Tibial artery (tissue), 4 donors: ENCODE data around the gene OBSL1.

Experiments
- DNase-seq, 2 donors: peaks; one replicate each; pipeline ENCODE4 v3.0.0-alpha.2; 2019
- H3K27ac ChIP-seq, 2 donors: fragments of 200-600 bp; sonication (generic) in 1 of 2; 1 replicate in 1 of 2; 2 replicates in 1 of 2; pipeline ENCODE4 v1.5.1; 2018 to 2019; ENCODE audit warnings: mild to moderate bottlenecking in 1 of 2
- H3K27me3 ChIP-seq, 2 donors: fragments of 200-600 bp; sonication (generic) in 1 of 2; one replicate each; pipeline versions ENCODE4 v1.5.1 to v1.6.0; 2016 to 2019
- H3K36me3 ChIP-seq, 3 donors: fragments of 200-600 bp; sonication (generic) in 2 of 3; one replicate each; pipeline ENCODE4 v1.5.1; 2016 to 2019; ENCODE audit warnings: mild to moderate bottlenecking in 2 of 3
- H3K4me1 ChIP-seq, 4 donors: fragments of 200-600 bp; sonication (generic) in 2 of 4; 1 replicate in 3 of 4; 2 replicates in 1 of 4; pipeline ENCODE4 v1.5.1; 2016 to 2019
- H3K4me3 ChIP-seq, 2 donors: fragments of 200-600 bp; sonication (generic) in 1 of 2; 1 replicate in 1 of 2; 2 replicates in 1 of 2; pipeline ENCODE4 v1.5.1; 2018 to 2019; ENCODE audit warnings: mild to moderate bottlenecking in 2 of 2
- H3K9me3 ChIP-seq, 3 donors: fragments of 200-600 bp; sonication (generic) in 1 of 3; one replicate each; pipeline ENCODE4 v1.5.1; 2016 to 2019
- intact Hi-C: fragments of 100-400 bp; cut with DNase I; formaldehyde crosslinking; loops from one replicate; pipeline ENCODE4 v1.15.0; 2023; ENCODE audit warnings: low total_unique reads
- TF ChIP-seq, protein P1 (sequence below), 2 experiments: fragments of 200-600 bp in 1 of 2; fragments of 450-650 bp in 1 of 2; IDR thresholded peaks; one replicate each; pipeline ENCODE4 v1.5.1; 2017 to 2019; ENCODE audit warnings: antibody characterized with exemption in 2 of 2, mild to moderate bottlenecking in 1 of 2, moderate library complexity in 1 of 2

The OBSL1 gene

DNA sequence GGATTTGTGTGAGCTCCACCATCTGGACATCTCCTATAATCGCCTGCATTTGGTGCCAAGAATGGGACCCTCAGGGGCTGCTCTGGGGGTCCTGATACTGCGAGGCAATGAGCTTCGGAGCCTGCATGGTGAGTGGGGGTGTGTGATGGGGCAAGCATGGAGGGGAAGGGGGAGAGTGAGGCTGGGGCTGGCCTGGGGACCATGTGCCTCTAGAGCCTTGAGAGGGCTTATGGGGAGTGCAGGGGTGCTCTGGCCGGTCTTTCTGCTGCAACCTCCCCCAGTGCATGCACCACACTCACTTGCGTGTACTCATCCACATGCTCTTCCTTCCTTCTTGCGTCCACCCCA is 34.2 kb upstream of the OBSL1 start:
- intact Hi-C loops: no loop called here
- H3K27me3 ChIP-seq: no peaks in the 10 kb centered on the region
- TF ChIP-seq, protein P1, sequence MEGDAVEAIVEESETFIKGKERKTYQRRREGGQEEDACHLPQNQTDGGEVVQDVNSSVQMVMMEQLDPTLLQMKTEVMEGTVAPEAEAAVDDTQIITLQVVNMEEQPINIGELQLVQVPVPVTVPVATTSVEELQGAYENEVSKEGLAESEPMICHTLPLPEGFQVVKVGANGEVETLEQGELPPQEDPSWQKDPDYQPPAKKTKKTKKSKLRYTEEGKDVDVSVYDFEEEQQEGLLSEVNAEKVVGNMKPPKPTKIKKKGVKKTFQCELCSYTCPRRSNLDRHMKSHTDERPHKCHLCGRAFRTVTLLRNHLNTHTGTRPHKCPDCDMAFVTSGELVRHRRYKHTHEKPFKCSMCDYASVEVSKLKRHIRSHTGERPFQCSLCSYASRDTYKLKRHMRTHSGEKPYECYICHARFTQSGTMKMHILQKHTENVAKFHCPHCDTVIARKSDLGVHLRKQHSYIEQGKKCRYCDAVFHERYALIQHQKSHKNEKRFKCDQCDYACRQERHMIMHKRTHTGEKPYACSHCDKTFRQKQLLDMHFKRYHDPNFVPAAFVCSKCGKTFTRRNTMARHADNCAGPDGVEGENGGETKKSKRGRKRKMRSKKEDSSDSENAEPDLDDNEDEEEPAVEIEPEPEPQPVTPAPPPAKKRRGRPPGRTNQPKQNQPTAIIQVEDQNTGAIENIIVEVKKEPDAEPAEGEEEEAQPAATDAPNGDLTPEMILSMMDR (IDR thresholded peaks at IDR 0.05): no peak
- no peak overlapping the region for H3K4me3 ChIP-seq
- DNase-seq: no peak
- H3K27ac ChIP-seq: no peak overlapping the region
- no peaks in the 10 kb centered on the region for H3K9me3 ChIP-seq
- no peaks in the 10 kb centered on the region for H3K4me1 ChIP-seq
- H3K36me3 ChIP-seq: peaks cover 44 to 94% (median 73%) of the 10 kb centered on the region in 3 donors

DNA sequence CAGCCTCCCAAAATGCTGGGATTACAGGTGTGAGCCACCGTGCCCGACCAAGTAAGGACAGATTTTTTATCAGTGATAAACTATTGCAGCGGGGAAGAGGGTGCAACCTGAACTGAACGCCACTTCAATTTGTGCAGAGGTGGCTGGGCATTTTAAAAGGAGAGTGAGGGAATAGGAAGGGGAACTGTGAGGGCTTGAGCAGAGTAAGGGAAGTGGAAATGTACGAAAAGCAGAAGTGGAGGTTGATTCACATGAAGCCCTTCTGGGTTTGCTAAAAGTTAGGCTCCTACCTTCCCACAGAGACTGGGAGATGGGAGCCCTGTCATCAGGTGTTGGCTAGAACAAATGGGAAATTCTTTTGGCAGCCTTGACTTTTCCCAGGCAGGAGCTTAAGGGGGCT is 32.4 kb upstream of the OBSL1 start:
- Histone ChIP-seq H3K4me3 (no peak overlapping the region), H3K36me3 (peaks cover 42 to 78% (median 66%) of the 10 kb centered on the region in 3 donors), H3K4me1 (no peaks in the 10 kb centered on the region), H3K9me3 (no peaks in the 10 kb centered on the region), H3K27me3 (no peaks in the 10 kb centered on the region), H3K27ac (no peak overlapping the region)
- DNase-seq: no peak
- TF ChIP-seq, protein P1 (IDR thresholded peaks at IDR 0.05): no peak
- intact Hi-C loops: no loop called here

DNA sequence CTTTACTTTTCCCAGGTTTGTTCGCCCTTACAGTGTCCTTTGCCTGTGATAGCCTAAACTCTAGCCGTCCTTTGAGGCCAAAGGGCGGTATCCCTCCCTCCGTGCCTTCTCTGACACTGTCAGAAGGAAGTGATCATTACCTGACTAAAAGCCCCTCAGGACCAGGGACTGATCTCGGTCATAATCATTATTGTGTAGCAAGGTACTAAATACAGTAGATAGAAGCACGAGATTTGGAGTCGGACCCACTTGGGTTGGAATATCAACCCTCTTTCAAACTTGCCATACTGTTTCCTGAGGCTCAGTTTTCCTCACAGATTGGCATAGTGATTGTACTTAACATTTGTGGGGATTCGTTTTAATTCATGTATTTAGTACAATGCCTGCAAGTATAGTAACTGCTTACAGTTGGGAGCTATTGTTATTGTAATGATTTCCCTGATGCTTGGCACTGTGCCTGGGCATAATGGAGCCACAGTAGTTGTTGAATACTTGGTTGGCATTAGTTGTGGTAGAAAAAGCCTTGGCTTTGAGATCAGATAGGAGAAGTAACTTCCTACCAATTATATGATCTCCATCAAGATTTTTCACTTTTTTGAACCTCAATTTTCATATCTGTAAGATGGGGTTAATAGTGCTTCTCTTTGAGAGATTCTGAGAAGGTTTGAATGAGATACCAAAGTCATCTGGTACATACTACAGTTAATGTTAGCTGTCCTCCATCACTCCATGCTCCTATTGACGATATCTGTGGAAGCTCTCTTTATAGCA is 27.2 kb upstream of the OBSL1 start:
- TF ChIP-seq, protein P1 (IDR thresholded peaks at IDR 0.05): no peak
- Histone ChIP-seq H3K27ac (peak overlapping the region; percentile 84 to 87), H3K4me1 (peaks cover 0 to 15% (median 6%) of the 10 kb centered on the region in 4 donors), H3K27me3 (no peaks in the 10 kb centered on the region), H3K9me3 (no peaks in the 10 kb centered on the region), H3K4me3 (peak overlapping the region; percentile 63 to 76), H3K36me3 (peaks cover 18 to 25% (median 21%) of the 10 kb centered on the region in 3 donors)
- intact Hi-C loops: loop anchor here (5.0 kb wide), 1 partner anchor 46 kb away; no protein-coding TSS in a partner anchor
- no peak for DNase-seq

DNA sequence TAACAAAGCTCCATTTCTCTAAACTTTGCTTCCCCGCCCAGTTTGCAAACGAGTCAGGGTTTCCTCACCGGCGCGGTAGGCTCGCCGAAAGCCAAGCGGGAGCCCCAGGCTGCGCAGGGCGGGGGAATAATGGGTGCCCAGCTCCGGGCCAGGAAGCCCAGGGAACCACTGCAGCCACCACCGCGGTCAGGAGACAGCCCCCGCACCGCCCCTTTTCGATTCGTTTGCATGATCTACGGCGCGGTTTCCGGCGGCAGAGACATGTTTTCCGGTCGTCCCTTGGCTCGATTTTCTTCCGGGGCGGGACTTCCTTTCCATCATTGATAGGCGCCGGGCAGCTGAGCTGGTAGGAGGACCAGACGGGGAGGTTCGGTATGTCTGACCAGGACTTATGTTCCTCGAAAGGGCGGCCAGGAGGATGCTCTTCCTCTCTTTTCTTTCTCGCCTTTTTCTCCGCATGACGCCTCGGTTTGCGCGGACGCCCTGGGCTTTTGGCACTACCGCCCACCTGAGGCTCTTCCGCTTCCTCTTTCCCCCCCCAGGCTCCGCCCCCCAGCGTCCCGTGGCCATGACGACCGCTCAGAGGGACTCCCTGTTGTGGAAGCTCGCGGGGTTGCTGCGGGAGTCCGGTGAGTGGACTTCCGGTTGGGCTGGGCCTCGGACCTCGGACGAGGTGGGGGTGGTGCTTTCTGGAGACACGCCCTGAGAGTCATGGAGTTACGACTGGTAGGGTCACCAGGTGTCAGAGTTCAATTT is 26.4 kb upstream of the OBSL1 start, which contains the start of gene STK11IP:
TSS of gene STK11IP (plus strand) at position 306 of the 756 bp plus-strand sequence. CDS start at position 569, 263 bp downstream.
- H3K4me1 ChIP-seq: peaks cover 0 to 15% (median 6%) of the 10 kb centered on the region in 4 donors
- no peaks in the 10 kb centered on the region for H3K27me3 ChIP-seq
- peak within 1 kb of the TSS; percentile 63 to 76 for H3K4me3 ChIP-seq
- peak; percentile 99 for DNase-seq
- H3K27ac ChIP-seq: peak within 1 kb of the TSS; percentile 84 to 87
- no peaks in the 10 kb centered on the region for H3K9me3 ChIP-seq
- peaks cover 16 to 17% (median 17%) of the 10 kb centered on the region in 3 donors for H3K36me3 ChIP-seq
- TF ChIP-seq, protein P1 (IDR thresholded peaks at IDR 0.05): peak in 1 of 2 experiments; percentile 6
- intact Hi-C loops: loop anchor here (5.0 kb wide), 1 partner anchor 45 kb away; no protein-coding TSS in a partner anchor

DNA sequence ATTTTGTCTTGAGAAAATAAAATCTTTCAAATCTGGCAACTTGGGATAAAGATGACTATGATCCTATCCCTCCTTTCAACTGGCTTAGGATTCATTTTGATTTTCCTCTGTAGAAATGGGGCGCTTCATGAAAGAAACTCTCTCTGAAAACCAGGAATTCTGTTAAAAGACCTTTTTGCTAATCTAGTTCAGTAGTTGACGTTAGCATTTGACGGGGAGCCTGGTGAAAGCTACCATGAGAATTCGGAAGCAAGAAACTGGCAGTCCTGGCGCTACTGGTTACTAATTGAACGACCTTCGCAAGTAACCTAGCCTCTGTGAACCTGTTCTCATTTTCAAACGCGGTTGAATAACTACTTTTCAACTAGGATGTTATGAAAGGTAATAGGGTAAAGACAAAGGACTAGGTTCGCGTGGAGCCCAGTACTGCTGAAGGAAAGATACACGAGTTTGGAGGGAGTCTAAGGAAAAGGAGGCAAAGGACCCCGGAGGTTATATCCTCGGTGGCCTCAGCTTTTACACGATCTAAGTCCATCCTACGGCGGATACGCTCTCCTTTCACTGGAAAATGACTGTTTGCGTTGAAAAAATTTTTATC is 25.7 kb upstream of the OBSL1 start:
- Histone ChIP-seq H3K4me3 (peak overlapping the region; percentile 63 to 76), H3K4me1 (peaks cover 0 to 15% (median 6%) of the 10 kb centered on the region in 4 donors), H3K9me3 (no peaks in the 10 kb centered on the region), H3K27me3 (no peaks in the 10 kb centered on the region), H3K36me3 (peaks cover 9 to 11% (median 10%) of the 10 kb centered on the region in 3 donors), H3K27ac (peak overlapping the region; percentile 84 to 87)
- DNase-seq: no peak
- intact Hi-C loops: loop anchor here (5.0 kb wide), 1 partner anchor 45 kb away; no protein-coding TSS in a partner anchor
- TF ChIP-seq, protein P1 (IDR thresholded peaks at IDR 0.05): no peak
